ENCODE results near the gene SCO2. TPM values are rescaled to one million over a fixed set of nuclear protein-coding genes. Genes with fewer than 3 reads are reported as not detected.

The SCO2 gene
- total and polyA plus RNA-seq, 9 of the 15 experiments (the other 6 are each of a cell fraction or from before 2014, with no cell fraction given) = 0.34 to 4.0 (median 1.1) TPM; not detected in 3

DNA sequence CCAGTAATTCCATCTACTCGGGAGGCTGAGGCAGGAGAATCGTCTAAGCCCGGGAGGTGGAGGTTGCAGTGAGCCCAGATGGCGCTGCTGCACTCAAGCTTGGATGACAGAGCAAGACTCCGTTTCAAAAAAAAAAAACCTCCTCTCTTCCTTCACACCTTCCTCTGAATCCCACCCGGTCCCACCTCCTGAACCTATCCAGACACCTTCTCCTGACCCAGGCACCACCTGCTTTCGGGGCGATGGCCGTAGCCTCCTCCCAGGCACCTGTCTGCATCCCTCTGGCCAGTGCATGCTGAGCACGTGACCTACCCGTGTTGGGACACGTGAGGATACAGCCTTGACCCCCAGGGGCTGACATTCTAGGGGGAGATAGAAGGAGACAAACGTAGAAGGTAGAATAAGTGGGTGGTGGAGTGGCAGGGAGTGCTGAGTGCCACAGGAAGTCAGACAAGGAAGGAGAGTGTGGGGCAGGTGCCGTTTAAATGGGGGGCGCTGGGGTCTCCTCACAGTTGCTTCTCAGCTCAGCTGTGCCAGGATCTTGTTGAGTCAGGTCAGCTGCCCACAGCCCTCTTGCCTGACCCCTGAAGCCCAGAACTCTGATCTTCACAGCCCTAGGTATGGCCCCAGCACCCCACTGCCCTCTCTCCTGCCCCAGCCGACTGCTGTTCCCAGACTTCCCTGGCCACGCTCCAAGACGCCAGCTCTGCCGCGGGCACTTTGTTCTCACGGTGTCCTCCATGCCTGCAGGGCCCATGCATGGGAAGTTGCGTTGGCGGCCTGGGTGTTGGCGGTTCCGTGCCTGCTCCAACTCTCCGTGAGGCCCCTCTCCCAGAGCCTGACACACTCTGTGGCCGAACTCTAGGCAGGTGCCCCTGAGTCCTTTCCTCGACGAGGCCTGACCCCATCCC lies 39.9 kb downstream of the SCO2 start:
- ChIA-PET POLR2A (interaction anchor here (0.6 to 1.4 kb wide), 6 partner anchors 13 to 331 kb away, joined by 3 to 6 read pairs (median 3); no protein-coding TSS in a partner anchor), CTCF (ENCODE audit: low intra/inter-chr PET ratio) (no interaction called here)
- Histone ChIP-seq H3K9me3 (replicated peaks; ENCODE audit: control insufficient read depth, insufficient read depth, low read depth, low read length) (no peaks in the 10 kb centered on the region), H3K4me1 (replicated peaks in 1 of 2; ENCODE audit: control insufficient read depth in 2 of 2, insufficient read depth in 2 of 2, low read length in 2 of 2) (peaks cover 4 to 65% of the 10 kb centered on the region in 2 experiments; a peak in 3 of 5 replicates), H3K79me2 (ENCODE audit: control insufficient read depth, insufficient read depth, low read length) (no peaks in the 10 kb centered on the region), H3K27me3 (ENCODE audit: control insufficient read depth in 2 of 2, insufficient read depth in 2 of 2, low read length in 2 of 2) (no peaks in the 10 kb centered on the region), H3K4me3 (no peak overlapping the region), H3K9ac (ENCODE audit: insufficient read depth in 1 of 2, low read depth in 2 of 2, low read length in 2 of 2) (no peak overlapping the region), H3K36me3 (ENCODE audit: control insufficient read depth, insufficient read depth, low read length) (no peaks in the 10 kb centered on the region), H3K4me2 (ENCODE audit: insufficient read depth, low read length) (0 out of 2 replicates have a peak overlapping the region, but pooled peaks have one; percentile 11), H4K20me1 (replicated peaks; ENCODE audit: control insufficient read depth, insufficient read depth, low read length) (no peaks in the 10 kb centered on the region), H3K9me1 (ENCODE audit: control insufficient read depth, insufficient read depth, low read length) (no peaks in the 10 kb centered on the region), H2AFZ (ENCODE audit: low read depth, low read length) (peak overlapping the region; percentile 45; the same call in 1 of the 2 replicates), H3K27ac (ENCODE audit: extremely low read depth, low read depth, low read length) (no peak overlapping the region)
- no peak for FAIRE-seq
- intact Hi-C loops (cut with micrococcal nuclease) (no loop called here), in situ Hi-C loops (cut with MboI) (no loop called here)
- DNase-seq (ENCODE audit: extremely low read depth in 1 of 4, low spot score in 3 of 4) = peak in 1 of 4 experiments; percentile 16
- BruUV-seq (replicated peaks) = no TSS peak
- peak; percentile 31 for ATAC-seq
- WGBS (ENCODE audit: insufficient coverage, low coverage, missing lambda C conversion rate) = 38% methylated on average over 23 of the region's 29 CpGs
- TF ChIP-seq HEY1 (CRISPR knock-in tag; IDR thresholded peaks at IDR 0.05; ENCODE audit: borderline replicate concordance) (no peak), FOXA3 (CRISPR knock-in tag; conservative IDR thresholded peaks at IDR 0.05 in 1 of 2, IDR thresholded peaks at IDR 0.05 in 1 of 2) (no peak), HMGN3 (IDR thresholded peaks at IDR 0.05; ENCODE audit: borderline replicate concordance, extremely low read depth, insufficient read length, low read depth, low read length) (no peak), CLOCK (CRISPR knock-in tag; IDR thresholded peaks at IDR 0.05; ENCODE audit: borderline replicate concordance) (peak; percentile 28; the same call in 1 of the 2 replicates)
- TF ChIP-seq, protein P1, sequence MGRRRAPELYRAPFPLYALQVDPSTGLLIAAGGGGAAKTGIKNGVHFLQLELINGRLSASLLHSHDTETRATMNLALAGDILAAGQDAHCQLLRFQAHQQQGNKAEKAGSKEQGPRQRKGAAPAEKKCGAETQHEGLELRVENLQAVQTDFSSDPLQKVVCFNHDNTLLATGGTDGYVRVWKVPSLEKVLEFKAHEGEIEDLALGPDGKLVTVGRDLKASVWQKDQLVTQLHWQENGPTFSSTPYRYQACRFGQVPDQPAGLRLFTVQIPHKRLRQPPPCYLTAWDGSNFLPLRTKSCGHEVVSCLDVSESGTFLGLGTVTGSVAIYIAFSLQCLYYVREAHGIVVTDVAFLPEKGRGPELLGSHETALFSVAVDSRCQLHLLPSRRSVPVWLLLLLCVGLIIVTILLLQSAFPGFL (CRISPR knock-in tag; IDR thresholded peaks at IDR 0.05) = no peak
- TF ChIP-seq, protein P2, sequence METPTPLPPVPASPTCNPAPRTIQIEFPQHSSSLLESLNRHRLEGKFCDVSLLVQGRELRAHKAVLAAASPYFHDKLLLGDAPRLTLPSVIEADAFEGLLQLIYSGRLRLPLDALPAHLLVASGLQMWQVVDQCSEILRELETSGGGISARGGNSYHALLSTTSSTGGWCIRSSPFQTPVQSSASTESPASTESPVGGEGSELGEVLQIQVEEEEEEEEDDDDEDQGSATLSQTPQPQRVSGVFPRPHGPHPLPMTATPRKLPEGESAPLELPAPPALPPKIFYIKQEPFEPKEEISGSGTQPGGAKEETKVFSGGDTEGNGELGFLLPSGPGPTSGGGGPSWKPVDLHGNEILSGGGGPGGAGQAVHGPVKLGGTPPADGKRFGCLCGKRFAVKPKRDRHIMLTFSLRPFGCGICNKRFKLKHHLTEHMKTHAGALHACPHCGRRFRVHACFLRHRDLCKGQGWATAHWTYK (CRISPR knock-in tag; IDR thresholded peaks at IDR 0.05) = no peak
- TF ChIP-seq, protein P3, sequence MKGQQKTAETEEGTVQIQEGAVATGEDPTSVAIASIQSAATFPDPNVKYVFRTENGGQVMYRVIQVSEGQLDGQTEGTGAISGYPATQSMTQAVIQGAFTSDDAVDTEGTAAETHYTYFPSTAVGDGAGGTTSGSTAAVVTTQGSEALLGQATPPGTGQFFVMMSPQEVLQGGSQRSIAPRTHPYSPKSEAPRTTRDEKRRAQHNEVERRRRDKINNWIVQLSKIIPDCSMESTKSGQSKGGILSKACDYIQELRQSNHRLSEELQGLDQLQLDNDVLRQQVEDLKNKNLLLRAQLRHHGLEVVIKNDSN (CRISPR knock-in tag; IDR thresholded peaks at IDR 0.05) = peak; percentile 93
- TF ChIP-seq, protein P4, sequence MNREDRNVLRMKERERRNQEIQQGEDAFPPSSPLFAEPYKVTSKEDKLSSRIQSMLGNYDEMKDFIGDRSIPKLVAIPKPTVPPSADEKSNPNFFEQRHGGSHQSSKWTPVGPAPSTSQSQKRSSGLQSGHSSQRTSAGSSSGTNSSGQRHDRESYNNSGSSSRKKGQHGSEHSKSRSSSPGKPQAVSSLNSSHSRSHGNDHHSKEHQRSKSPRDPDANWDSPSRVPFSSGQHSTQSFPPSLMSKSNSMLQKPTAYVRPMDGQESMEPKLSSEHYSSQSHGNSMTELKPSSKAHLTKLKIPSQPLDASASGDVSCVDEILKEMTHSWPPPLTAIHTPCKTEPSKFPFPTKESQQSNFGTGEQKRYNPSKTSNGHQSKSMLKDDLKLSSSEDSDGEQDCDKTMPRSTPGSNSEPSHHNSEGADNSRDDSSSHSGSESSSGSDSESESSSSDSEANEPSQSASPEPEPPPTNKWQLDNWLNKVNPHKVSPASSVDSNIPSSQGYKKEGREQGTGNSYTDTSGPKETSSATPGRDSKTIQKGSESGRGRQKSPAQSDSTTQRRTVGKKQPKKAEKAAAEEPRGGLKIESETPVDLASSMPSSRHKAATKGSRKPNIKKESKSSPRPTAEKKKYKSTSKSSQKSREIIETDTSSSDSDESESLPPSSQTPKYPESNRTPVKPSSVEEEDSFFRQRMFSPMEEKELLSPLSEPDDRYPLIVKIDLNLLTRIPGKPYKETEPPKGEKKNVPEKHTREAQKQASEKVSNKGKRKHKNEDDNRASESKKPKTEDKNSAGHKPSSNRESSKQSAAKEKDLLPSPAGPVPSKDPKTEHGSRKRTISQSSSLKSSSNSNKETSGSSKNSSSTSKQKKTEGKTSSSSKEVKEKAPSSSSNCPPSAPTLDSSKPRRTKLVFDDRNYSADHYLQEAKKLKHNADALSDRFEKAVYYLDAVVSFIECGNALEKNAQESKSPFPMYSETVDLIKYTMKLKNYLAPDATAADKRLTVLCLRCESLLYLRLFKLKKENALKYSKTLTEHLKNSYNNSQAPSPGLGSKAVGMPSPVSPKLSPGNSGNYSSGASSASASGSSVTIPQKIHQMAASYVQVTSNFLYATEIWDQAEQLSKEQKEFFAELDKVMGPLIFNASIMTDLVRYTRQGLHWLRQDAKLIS (CRISPR knock-in tag; IDR thresholded peaks at IDR 0.05) = no peak
